WTC11 (cell line): ENCODE measurements around the gene ADAM17.

Source experiments
- CTCF ChIP-seq: fragments of 200-600 bp; IDR thresholded peaks from 2 replicates; pipeline ENCODE4 v1.8.0; 2022; ENCODE audit warnings: antibody characterized with exemption
- NFYB ChIP-seq: sonication (generic); formaldehyde crosslinking; conservative IDR thresholded peaks from 2 replicates; pipeline ENCODE4 v1.8.0; 2022; ENCODE audit warnings: low read depth, missing genetic modification reagents

- no peak for TF ChIP-seq NFYB (CRISPR knock-in tag)
- TF ChIP-seq CTCF: no peak
Measured at GRCh38 chr2:9565436-9566153, 10.0 kb upstream of the ADAM17 start.
